OCI-M2 (cell line): ENCODE measurements around the gene MCTS1.
"Not testable (repeated sequence)": the region's sequence is repeated elsewhere in the genome, so short reads cannot be mapped to it uniquely, and the experiment has no call there.

Experiments
- DNase-seq: peaks from one replicate; lab custom pipeline; 2025; ENCODE audit not compliant: unreplicated experiment; lab: John Stamatoyannopoulos, UW

MCTS1 gene

DNA sequence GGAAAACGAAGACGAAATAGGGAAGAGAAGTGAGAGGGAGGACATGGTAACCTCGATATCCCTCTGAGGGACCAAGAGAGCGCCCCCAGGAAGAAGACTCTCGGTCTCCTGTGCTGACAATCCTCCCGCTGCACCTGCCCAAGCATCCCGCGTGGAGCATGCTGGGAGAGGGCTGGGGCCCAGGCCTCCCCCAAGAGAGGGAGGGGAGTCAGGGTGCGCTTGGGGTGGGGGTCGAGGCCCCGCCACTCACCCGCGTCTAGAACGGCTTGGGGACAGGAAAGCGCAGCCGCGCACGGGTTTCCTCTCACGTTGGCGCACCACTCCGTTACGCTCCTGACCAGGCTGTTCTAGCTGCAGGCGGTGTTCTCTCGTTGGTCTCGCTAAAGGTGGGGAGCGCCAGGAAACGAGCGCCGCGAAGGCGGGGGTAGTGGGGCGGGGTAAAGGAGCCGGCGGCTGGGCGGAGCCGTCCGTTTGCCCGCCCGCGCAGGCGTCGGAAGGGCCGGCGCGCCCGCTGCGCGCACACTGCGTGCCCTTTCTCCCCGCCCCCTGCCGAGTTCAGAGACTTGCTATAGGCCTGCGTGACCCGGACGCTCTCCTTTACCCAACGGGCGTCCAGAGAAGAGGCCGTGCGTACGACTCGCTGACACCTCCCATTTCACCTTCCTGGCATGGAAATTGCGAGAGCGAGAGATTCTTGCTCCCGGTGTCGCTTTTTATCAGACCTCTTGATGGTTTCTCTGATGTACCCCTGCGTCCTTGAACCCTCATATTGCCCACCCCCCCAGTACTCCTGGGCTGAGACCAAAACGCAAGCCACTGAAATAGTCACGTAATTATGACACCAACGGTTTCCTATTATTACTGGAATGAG lies 26.0 kb downstream of the MCTS1 start, which contains the start of gene C1GALT1C1:
C1GALT1C1 (minus strand) TSS at position 388 of the 871 bp plus-strand sequence. CDS start 2,888 bp downstream, outside the sequence.
- peak; percentile 10 for DNase-seq

DNA sequence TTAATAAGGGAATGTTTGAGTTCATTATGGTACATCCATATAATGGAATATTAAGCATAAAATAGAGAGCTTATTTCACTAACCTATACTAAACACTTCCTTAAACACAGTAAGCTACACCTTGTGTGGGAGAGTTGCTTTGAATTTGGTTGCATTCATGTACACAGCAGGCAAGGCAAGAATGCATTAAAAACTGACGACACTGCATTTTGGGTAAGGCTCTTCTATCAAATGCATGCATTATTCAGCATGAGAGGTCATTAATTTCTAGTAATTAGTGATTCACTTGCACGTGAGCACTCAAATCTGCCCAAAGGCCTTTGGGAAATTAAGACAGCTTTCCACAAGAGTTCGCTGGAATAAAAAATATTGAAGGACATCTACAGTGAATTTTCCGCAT lies 34.7 kb downstream of the MCTS1 start:
- DNase-seq: no peak

DNA sequence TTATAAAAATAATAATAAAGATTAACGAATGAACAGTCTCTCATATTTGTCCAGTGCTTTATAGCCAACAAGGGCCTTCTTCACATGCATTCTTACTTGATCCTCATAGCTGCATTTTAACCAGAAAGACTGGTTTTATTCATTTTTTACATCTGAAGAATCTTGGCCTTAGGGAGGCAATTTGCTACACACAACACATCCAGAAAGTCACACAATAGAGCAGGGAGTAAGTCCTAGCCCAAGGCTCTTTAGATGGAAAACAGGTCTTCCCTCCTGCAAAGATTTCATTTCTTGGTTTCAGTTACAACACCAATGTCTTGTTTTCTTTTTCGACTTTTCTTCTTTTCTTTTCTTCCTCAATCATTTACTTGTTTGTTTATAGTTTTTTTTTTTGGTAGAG lies 39.0 kb downstream of the MCTS1 start:
- no peak for DNase-seq

DNA sequence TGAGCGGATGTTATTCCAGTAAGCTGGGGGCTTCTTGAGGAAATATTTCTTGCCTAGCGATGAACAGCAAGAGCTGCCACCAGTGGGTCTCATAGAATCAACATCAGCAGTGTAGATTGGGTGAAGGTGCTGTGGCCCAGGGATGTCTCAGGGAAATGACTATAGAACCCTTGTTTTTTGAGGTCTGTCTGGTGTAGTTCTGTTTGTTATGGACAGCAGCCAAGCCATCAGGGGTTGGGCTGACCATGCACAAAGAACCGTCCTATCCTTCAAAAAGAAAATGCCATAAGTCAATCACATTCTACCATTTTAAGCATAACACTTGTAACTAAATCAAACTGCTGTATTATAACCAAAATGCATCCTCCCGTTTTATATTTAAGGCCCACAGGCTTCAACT lies 43.2 kb downstream of the MCTS1 start:
- DNase-seq: no peak

DNA sequence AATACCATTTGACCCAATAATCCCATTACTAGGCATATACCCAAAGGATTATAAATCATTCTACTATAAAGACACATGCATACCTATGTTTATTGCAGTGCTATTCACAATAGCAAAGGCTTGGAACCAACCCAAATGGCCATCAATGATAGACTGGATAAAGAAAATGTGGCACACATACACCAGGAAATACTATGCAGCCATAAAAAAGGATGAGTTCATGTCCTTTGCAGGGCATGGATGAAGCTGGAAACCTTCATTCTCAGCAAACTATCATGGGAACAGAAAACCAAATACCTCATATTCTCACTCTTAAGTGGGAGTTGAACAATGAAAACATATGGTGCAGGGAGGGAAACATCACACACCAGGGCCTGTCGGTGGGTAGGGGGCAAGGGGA lies 48.4 kb downstream of the MCTS1 start:
- DNase-seq: not testable (repeated sequence)

DNA sequence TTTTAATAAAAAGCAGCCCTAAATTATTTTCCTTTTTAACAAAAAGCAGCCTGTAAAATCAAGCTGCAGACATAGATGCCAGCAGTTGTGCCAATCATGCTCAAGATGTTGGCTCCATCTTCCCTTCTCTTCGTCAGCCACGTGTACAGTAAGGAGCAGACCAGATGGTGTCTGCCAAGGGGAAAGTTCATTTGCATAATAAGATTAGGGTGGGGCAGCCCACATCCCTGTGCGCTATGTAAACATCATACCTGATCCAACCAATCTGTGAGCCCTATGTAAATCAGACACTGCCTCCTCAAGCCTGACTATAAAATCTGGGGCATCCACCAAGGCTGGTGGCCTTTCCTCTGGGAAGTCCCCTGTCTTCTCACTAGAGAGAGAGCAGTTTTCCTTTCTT lies 49.1 kb downstream of the MCTS1 start:
- no peak for DNase-seq

DNA sequence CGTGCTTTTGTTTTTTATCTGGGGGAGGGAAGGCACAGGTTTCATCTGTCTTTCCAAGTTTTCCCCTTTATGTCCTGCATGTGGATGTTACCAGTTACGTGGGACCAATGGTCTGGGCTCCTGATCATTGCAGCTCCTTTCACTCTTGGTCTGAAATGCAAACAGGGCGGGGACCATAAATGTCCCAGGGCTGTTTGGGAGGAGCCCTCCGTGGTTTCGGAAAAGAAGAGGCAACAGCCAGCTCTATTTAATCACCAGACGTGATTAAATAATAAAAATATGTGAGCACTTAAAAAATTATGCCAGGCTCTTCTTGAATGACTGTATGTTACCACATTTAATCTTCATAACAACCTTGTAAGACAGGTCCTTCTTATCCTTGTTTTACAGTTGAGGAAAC lies 56.7 kb downstream of the MCTS1 start:
- DNase-seq: no peak
